ENCODE measurements around the gene ANKRD10. TPM values are rescaled to one million over a fixed set of nuclear protein-coding genes. Genes with fewer than 3 reads are reported as not detected.
"Not testable (repeated sequence)": the region's sequence is repeated elsewhere in the genome, so short reads cannot be mapped to it uniquely, and the experiment has no call there.

ANKRD10 gene
- total RNA-seq, 1 experiment from 2014 or later: 120 TPM

DNA sequence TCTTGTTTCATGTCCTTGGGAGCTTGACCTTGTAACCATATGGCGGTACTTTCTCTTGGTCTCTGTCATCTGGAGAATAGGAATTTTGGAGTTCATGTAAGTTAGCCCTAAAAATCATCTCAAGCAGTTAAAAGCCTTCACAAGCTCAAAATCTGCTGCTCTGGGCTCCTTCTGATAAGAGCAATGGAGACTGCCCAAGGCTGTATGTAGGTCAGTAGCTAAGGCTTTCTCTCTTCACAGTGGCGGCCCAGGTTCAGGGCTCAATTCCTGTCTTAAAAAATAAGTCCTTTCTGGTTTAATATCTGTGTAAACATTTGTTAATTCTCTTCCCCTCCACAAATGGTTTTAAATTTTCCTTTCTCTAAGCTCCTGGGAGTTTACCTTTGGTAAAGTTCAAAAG, 45.3 kb upstream of the ANKRD10 start:
- peaks cover 11% of the 10 kb centered on the region for H3K36me3 Mint-ChIP-seq (ENCODE audit: insufficient read depth, unreplicated experiment)
- BruUV-seq (replicated peaks): no TSS peak
- H3K27me3 Mint-ChIP-seq (ENCODE audit: unreplicated experiment): no peaks in the 10 kb centered on the region
- TF ChIP-seq, protein P1, sequence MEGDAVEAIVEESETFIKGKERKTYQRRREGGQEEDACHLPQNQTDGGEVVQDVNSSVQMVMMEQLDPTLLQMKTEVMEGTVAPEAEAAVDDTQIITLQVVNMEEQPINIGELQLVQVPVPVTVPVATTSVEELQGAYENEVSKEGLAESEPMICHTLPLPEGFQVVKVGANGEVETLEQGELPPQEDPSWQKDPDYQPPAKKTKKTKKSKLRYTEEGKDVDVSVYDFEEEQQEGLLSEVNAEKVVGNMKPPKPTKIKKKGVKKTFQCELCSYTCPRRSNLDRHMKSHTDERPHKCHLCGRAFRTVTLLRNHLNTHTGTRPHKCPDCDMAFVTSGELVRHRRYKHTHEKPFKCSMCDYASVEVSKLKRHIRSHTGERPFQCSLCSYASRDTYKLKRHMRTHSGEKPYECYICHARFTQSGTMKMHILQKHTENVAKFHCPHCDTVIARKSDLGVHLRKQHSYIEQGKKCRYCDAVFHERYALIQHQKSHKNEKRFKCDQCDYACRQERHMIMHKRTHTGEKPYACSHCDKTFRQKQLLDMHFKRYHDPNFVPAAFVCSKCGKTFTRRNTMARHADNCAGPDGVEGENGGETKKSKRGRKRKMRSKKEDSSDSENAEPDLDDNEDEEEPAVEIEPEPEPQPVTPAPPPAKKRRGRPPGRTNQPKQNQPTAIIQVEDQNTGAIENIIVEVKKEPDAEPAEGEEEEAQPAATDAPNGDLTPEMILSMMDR (IDR thresholded peaks at IDR 0.05; ENCODE audit: unreplicated experiment): no peak
- intact Hi-C loops (cut with micrococcal nuclease; ENCODE audit: unreplicated experiment): no loop called here
- no peaks in the 10 kb centered on the region for H3K4me1 Mint-ChIP-seq (ENCODE audit: low read depth, unreplicated experiment)
- no peaks in the 10 kb centered on the region for H3K9me3 Mint-ChIP-seq (ENCODE audit: low read depth, unreplicated experiment)
- no peak for DNase-seq
- H3K4me3 Mint-ChIP-seq (ENCODE audit: low read depth, unreplicated experiment): no peak overlapping the region
- CTCF ChIA-PET: interaction anchor here (0.7 kb wide), 1 partner anchor 12 kb away, joined by 4 read pairs; no protein-coding TSS in a partner anchor
- H3K27ac Mint-ChIP-seq (ENCODE audit: unreplicated experiment): no peak overlapping the region

DNA sequence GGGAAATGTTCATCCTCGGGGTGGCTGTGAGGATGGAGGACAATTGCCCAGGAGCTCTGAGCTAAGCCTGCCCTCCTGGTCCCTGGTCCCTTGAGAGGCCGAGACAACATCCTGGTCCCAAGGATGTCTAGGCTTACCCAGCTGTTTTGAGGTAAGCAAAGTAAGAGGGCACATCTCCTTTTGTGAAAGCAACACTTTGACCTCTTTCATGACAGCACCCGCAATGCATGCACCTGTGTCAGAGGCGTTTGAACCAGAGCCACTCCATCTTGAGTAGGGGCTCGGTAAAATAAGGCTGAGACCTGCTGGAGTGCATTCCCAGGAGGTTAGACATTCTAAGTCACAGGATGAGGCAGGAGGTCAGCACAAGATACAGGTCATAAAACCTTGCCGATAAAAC, 43.1 kb upstream of the ANKRD10 start:
- no peaks in the 10 kb centered on the region for H3K9me3 Mint-ChIP-seq (ENCODE audit: low read depth, unreplicated experiment)
- H3K27ac Mint-ChIP-seq (ENCODE audit: unreplicated experiment): peak overlapping the region; percentile 75
- CTCF ChIA-PET: no interaction called here
- H3K27me3 Mint-ChIP-seq (ENCODE audit: unreplicated experiment): no peaks in the 10 kb centered on the region
- TF ChIP-seq, protein P1 (IDR thresholded peaks at IDR 0.05; ENCODE audit: unreplicated experiment): no peak
- no peak overlapping the region for H3K4me3 Mint-ChIP-seq (ENCODE audit: low read depth, unreplicated experiment)
- peaks cover 15% of the 10 kb centered on the region for H3K36me3 Mint-ChIP-seq (ENCODE audit: insufficient read depth, unreplicated experiment)
- intact Hi-C loops (cut with micrococcal nuclease; ENCODE audit: unreplicated experiment): no loop called here
- no peaks in the 10 kb centered on the region for H3K4me1 Mint-ChIP-seq (ENCODE audit: low read depth, unreplicated experiment)
- DNase-seq: no peak
- BruUV-seq (replicated peaks): no TSS peak

DNA sequence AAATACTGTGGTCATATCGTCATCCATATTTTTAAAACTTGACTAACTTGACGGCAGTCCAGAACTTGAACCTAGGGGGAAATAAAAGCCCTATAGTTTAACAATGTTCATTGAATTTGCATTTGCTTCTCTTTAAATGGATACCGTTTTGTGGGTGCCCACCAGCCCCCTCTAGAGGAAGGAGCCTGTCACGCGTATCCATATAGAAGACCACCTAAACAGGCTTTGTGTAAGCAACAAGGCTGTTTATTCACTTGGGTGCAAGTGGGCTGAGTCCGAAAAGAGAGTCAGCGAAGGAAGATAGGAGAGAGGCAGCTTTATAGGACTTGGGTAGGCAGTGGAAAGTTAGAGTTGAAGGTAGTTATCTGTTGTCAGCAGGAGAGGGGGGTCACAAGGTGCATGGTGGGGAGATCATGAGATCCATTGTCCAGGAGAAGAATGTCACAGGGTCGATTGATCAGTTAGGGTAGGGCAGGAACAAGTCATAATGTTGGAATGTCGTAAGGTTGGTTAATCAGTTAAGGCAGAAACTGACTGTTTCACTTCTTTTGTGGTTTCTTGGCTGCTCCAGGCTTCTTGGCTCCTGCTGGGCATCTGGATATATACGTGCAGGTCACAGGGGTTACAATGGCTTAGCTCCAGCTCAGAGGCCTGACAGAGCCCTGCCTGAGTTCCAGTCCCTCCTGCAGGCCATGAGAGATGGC, 42.5 kb upstream of the ANKRD10 start:
- no TSS peak for BruUV-seq (replicated peaks)
- peaks cover 15% of the 10 kb centered on the region for H3K36me3 Mint-ChIP-seq (ENCODE audit: insufficient read depth, unreplicated experiment)
- TF ChIP-seq, protein P1 (IDR thresholded peaks at IDR 0.05; ENCODE audit: unreplicated experiment): no peak
- no peak overlapping the region for H3K4me3 Mint-ChIP-seq (ENCODE audit: low read depth, unreplicated experiment)
- H3K9me3 Mint-ChIP-seq (ENCODE audit: low read depth, unreplicated experiment): no peaks in the 10 kb centered on the region
- intact Hi-C loops (cut with micrococcal nuclease; ENCODE audit: unreplicated experiment): no loop called here
- no peaks in the 10 kb centered on the region for H3K4me1 Mint-ChIP-seq (ENCODE audit: low read depth, unreplicated experiment)
- H3K27me3 Mint-ChIP-seq (ENCODE audit: unreplicated experiment): no peaks in the 10 kb centered on the region
- DNase-seq: no peak
- CTCF ChIA-PET: no interaction called here
- H3K27ac Mint-ChIP-seq (ENCODE audit: unreplicated experiment): peak overlapping the region; percentile 75

DNA sequence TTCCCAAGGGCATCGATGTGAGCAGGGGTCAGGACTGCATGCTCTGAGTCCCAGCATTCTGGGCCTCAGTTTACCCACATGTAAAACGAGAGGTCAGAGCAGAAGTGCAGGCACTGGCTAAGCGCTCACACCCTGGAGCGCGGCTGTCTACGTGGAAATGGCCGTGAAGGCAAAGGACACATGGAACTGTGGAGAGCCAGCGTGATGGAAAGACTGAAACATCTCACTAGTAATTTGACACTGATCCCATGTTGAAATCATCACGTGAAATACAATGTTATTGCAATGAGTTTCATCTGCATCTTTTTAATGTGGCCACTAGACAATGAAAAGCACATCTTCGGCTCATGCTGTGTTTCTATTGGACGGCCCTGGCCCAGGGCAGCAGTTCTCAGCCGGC, 41.3 kb upstream of the ANKRD10 start:
- CTCF ChIA-PET; H3K27me3 Mint-ChIP-seq (ENCODE audit: unreplicated experiment); H3K27ac Mint-ChIP-seq (ENCODE audit: unreplicated experiment); H3K4me1 Mint-ChIP-seq (ENCODE audit: low read depth, unreplicated experiment); BruUV-seq (replicated peaks); DNase-seq; intact Hi-C loops (cut with micrococcal nuclease; ENCODE audit: unreplicated experiment); H3K4me3 Mint-ChIP-seq (ENCODE audit: low read depth, unreplicated experiment); H3K9me3 Mint-ChIP-seq (ENCODE audit: low read depth, unreplicated experiment): not testable (repeated sequence)
- H3K36me3 Mint-ChIP-seq (ENCODE audit: insufficient read depth, unreplicated experiment): peaks cover 15% of the 10 kb centered on the region

DNA sequence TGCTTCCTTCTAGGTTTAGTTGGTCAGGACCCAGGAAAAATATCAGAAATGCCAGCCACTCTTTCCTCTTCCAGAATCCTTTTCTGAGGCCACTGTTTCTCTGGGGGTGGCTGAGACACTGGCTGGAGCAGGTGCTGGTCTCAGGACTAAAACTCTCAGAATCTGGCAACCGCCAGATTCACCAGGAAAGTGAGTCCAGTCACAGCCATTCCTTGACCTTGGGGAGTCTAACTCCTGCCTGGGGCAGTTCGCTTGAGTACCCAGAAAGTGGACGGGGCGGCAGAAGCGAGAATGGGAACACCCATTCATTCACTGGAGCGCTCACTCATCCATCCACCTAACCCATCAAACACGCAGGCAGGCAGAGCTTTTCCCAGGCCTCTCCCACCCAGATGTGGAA, 40.7 kb upstream of the ANKRD10 start:
- BruUV-seq (replicated peaks): TSS peak; percentile 96
- H3K9me3 Mint-ChIP-seq (ENCODE audit: low read depth, unreplicated experiment); H3K4me1 Mint-ChIP-seq (ENCODE audit: low read depth, unreplicated experiment); H3K4me3 Mint-ChIP-seq (ENCODE audit: low read depth, unreplicated experiment); DNase-seq; intact Hi-C loops (cut with micrococcal nuclease; ENCODE audit: unreplicated experiment); H3K27me3 Mint-ChIP-seq (ENCODE audit: unreplicated experiment); CTCF ChIA-PET: not testable (repeated sequence)
- peaks cover 15% of the 10 kb centered on the region for H3K36me3 Mint-ChIP-seq (ENCODE audit: insufficient read depth, unreplicated experiment)
- H3K27ac Mint-ChIP-seq (ENCODE audit: unreplicated experiment): peak overlapping the region; percentile 87

DNA sequence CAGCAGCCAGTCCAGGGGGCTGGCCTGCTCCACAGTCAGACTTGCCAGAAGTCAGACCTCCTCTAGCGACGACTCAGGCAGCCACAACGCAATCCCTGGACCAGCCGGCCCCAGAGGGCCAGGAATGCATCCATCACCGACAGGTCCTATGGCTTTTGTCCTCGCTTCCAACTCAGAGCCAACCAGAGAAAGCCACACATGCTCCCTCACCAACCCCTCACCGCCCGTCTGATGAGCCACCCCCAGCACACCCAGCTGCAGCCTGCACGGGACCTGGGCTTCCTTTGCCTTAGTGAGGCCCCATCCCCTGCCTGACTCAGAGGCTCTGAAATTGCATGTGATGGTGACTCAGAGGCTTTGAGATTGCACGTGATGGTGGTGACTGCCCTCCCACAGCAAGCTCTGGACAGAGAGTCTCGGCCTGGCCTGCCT, 40.2 kb upstream of the ANKRD10 start:
- H3K9me3 Mint-ChIP-seq (ENCODE audit: low read depth, unreplicated experiment); H3K4me3 Mint-ChIP-seq (ENCODE audit: low read depth, unreplicated experiment); H3K27me3 Mint-ChIP-seq (ENCODE audit: unreplicated experiment); CTCF ChIA-PET; intact Hi-C loops (cut with micrococcal nuclease; ENCODE audit: unreplicated experiment); BruUV-seq (replicated peaks); H3K4me1 Mint-ChIP-seq (ENCODE audit: low read depth, unreplicated experiment): not testable (repeated sequence)
- peak; percentile 53 for DNase-seq
- Mint-ChIP-seq H3K27ac (ENCODE audit: unreplicated experiment) (peak overlapping the region; percentile 87), H3K36me3 (ENCODE audit: insufficient read depth, unreplicated experiment) (peaks cover 15% of the 10 kb centered on the region)

DNA sequence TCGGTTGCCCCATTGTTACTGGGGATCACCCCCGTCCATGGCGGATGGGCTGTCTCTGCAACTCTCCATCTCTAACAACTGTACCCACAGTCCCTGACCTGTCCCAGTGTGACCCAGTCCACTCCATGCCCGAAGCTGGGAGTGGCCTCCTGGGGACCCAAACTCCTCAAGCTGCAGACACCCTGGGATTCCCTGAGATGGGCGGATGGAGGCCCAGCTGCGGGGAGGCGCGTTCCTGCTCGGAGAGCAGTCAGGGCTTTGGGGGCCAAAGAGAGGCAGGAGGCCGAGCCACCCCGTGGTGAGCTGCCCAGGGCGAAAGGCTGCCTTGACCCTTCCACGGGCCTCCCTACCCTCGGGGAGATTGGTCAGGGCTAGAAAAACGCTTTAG, 39.7 kb upstream of the ANKRD10 start:
- CTCF ChIA-PET: not testable (repeated sequence)

More for the DNA sequence above, 39.7 kb upstream of the ANKRD10 start:
- H3K4me1 Mint-ChIP-seq (ENCODE audit: low read depth, unreplicated experiment); H3K27me3 Mint-ChIP-seq (ENCODE audit: unreplicated experiment); BruUV-seq (replicated peaks); intact Hi-C loops (cut with micrococcal nuclease; ENCODE audit: unreplicated experiment); DNase-seq; H3K9me3 Mint-ChIP-seq (ENCODE audit: low read depth, unreplicated experiment); H3K4me3 Mint-ChIP-seq (ENCODE audit: low read depth, unreplicated experiment): not testable (repeated sequence)
- peak overlapping the region; percentile 87 for H3K27ac Mint-ChIP-seq (ENCODE audit: unreplicated experiment)
- H3K36me3 Mint-ChIP-seq (ENCODE audit: insufficient read depth, unreplicated experiment): peaks cover 15% of the 10 kb centered on the region

Data from Calu3 (cell line).